Activated CD4-positive, CD25-positive, alpha-beta regulatory T cell treated with anti-CD3 and anti-CD28 coated beads, Interleukin-2, amount 50 U/mL, for 72 hours (primary cell): ENCODE results near the gene BLVRB.
"Not testable (repeated sequence)": the region's sequence is repeated elsewhere in the genome, so short reads cannot be mapped to it uniquely, and the experiment has no call there.

Experiments used
- DNase-seq: peaks from one replicate; pipeline ENCODE4 v3.0.0; 2021

BLVRB gene

GRCh38 chr19:40475878-40476644 lies 10.5 kb upstream of the BLVRB start:
- DNase-seq, result not testable (repeated sequence)

- DNase-seq, result no peak
Measured at GRCh38 chr19:40474737-40475136, 9.2 kb upstream of the BLVRB start.

- no peak for DNase-seq
Measured at GRCh38 chr19:40472516-40472915, 7.0 kb upstream of the BLVRB start.

- DNase-seq, result no peak
Measured at GRCh38 chr19:40471111-40471510, 5.6 kb upstream of the BLVRB start.

- no peak for DNase-seq
Measured at GRCh38 chr19:40469011-40469410, 3.5 kb upstream of the BLVRB start.

GRCh38 chr19:40466985-40467734 lies 1.6 kb upstream of the BLVRB start, which contains the start of gene SPTBN4:
TSS of gene SPTBN4 (plus strand) at chr19:40467001. CDS start at chr19:40472622, 5,621 bp downstream.
- DNase-seq, result no peak

- DNase-seq, result peak; percentile 45
Measured at GRCh38 chr19:40466219-40466984, 857 bp upstream of the BLVRB start.

- DNase-seq, result no peak
Measured at GRCh38 chr19:40465025-40465556, 454 bp downstream of the BLVRB start.

GRCh38 chr19:40464059-40465024 lies 1.2 kb downstream of the BLVRB start:
- DNase-seq, result peak; percentile 68

- DNase-seq, result not testable (repeated sequence)
Measured at GRCh38 chr19:40463587-40464037, 1.9 kb downstream of the BLVRB start.

GRCh38 chr19:40461669-40462221 lies 3.8 kb downstream of the BLVRB start:
- no peak for DNase-seq

- no peak for DNase-seq
Measured at GRCh38 chr19:40460185-40460584, 5.4 kb downstream of the BLVRB start.

- DNase-seq, result no peak
Measured at GRCh38 chr19:40458597-40458974, 7.0 kb downstream of the BLVRB start.

- no peak for DNase-seq
Measured at GRCh38 chr19:40457953-40458596, 7.5 kb downstream of the BLVRB start.

- no peak for DNase-seq
Measured at GRCh38 chr19:40457048-40457447, 8.5 kb downstream of the BLVRB start.

- DNase-seq, result not testable (repeated sequence)
Measured at GRCh38 chr19:40453943-40454342, 11.6 kb downstream of the BLVRB start.

GRCh38 chr19:40453151-40453735 lies 12.3 kb downstream of the BLVRB start:
- no peak for DNase-seq

- DNase-seq, result no peak
Measured at GRCh38 chr19:40452016-40452415, 13.5 kb downstream of the BLVRB start.

GRCh38 chr19:40450664-40451063 lies 14.9 kb downstream of the BLVRB start:
- DNase-seq, result no peak

- DNase-seq, result no peak
Measured at GRCh38 chr19:40449506-40449905, 16.0 kb downstream of the BLVRB start.
